HepG2 (cell line): ENCODE results near the gene COLGALT1.
"Not testable (repeated sequence)": the region's sequence is repeated elsewhere in the genome, so short reads cannot be mapped to it uniquely, and the experiment has no call there.

ENCODE experiments used
- ATF7-NPFF ChIP-seq: sonication (generic); formaldehyde crosslinking; IDR thresholded peaks from 2 replicates; pipeline ENCODE4 v1.8.1; 2023; ENCODE audit warnings: mild to moderate bottlenecking, low read depth, missing genetic modification reagents, moderate library complexity
- EP300 ChIP-seq, 3 experiments: sonication (generic) in 1 of 3; formaldehyde crosslinking in 1 of 3; IDR thresholded peaks; 2 replicates each; pipeline versions ENCODE4 v1.5.1 to v1.6.1; 2011 to 2020; ENCODE audit warnings: low read depth in 2 of 3, low read length in 2 of 3, borderline replicate concordance in 1 of 3, improper control_type of control experiment in 1 of 3, mild to moderate bottlenecking in 1 of 3, missing genetic modification reagents in 1 of 3, moderate library complexity in 1 of 3
- KLF13 ChIP-seq: sonication (generic); formaldehyde crosslinking; IDR thresholded peaks from 2 replicates; pipeline ENCODE4 v1.4.0; 2020; ENCODE audit warnings: mild to moderate bottlenecking, missing genetic modification reagents
- MLXIP ChIP-seq: sonication (generic); formaldehyde crosslinking; IDR thresholded peaks from 2 replicates; pipeline ENCODE4 v1.9.0; 2021; ENCODE audit warnings: missing genetic modification reagents, borderline replicate concordance
- NFIC ChIP-seq: IDR thresholded peaks from 2 replicates; pipeline ENCODE4 v1.6.1; 2012; ENCODE audit warnings: mild to moderate bottlenecking, low read length, inconsistent platforms
- NR2C2 ChIP-seq: sonication (generic); formaldehyde crosslinking; IDR thresholded peaks from 2 replicates; pipeline ENCODE4 v1.4.0; 2020; ENCODE audit warnings: missing genetic modification reagents, mild to moderate bottlenecking, moderate library complexity, borderline replicate concordance
- SKI ChIP-seq: fragments of 450-650 bp; IDR thresholded peaks from one replicate; pipeline ENCODE4 v1.6.1; 2018; ENCODE audit warnings: mild to moderate bottlenecking; ENCODE audit not compliant: partially characterized antibody
- TBP ChIP-seq: sonication (generic); formaldehyde crosslinking; IDR thresholded peaks from 2 replicates; pipeline ENCODE4 v1.5.0; 2020; ENCODE audit warnings: missing genetic modification reagents
- ZNF350 ChIP-seq: sonication (generic); formaldehyde crosslinking; IDR thresholded peaks from 2 replicates; pipeline ENCODE4 v1.4.0; 2020; ENCODE audit warnings: mild to moderate bottlenecking, low read depth, missing genetic modification reagents, borderline replicate concordance
- ZNF800 ChIP-seq: sonication (generic); formaldehyde crosslinking; IDR thresholded peaks from 2 replicates; pipeline ENCODE4 v1.4.0; 2020; ENCODE audit warnings: missing genetic modification reagents
- TF ChIP-seq, protein P1 (sequence below), 2 experiments: IDR thresholded peaks; 2 replicates each; pipeline ENCODE4 v1.6.1; 2011 to 2012; ENCODE audit warnings: low read length in 2 of 2, borderline replicate concordance in 1 of 2, low read depth in 1 of 2, mild to moderate bottlenecking in 1 of 2, moderate library complexity in 1 of 2
- TF ChIP-seq, protein P2 (sequence below): sonication (generic); formaldehyde crosslinking; IDR thresholded peaks from 2 replicates; pipeline ENCODE4 v1.5.0; 2020; ENCODE audit warnings: mild to moderate bottlenecking, missing genetic modification reagents, moderate library complexity
- TF ChIP-seq, protein P3 (sequence below): sonication (generic); formaldehyde crosslinking; conservative IDR thresholded peaks from 2 replicates; pipeline ENCODE4 v1.8.1; 2023; ENCODE audit warnings: missing genetic modification reagents

- TF ChIP-seq, protein P1, sequence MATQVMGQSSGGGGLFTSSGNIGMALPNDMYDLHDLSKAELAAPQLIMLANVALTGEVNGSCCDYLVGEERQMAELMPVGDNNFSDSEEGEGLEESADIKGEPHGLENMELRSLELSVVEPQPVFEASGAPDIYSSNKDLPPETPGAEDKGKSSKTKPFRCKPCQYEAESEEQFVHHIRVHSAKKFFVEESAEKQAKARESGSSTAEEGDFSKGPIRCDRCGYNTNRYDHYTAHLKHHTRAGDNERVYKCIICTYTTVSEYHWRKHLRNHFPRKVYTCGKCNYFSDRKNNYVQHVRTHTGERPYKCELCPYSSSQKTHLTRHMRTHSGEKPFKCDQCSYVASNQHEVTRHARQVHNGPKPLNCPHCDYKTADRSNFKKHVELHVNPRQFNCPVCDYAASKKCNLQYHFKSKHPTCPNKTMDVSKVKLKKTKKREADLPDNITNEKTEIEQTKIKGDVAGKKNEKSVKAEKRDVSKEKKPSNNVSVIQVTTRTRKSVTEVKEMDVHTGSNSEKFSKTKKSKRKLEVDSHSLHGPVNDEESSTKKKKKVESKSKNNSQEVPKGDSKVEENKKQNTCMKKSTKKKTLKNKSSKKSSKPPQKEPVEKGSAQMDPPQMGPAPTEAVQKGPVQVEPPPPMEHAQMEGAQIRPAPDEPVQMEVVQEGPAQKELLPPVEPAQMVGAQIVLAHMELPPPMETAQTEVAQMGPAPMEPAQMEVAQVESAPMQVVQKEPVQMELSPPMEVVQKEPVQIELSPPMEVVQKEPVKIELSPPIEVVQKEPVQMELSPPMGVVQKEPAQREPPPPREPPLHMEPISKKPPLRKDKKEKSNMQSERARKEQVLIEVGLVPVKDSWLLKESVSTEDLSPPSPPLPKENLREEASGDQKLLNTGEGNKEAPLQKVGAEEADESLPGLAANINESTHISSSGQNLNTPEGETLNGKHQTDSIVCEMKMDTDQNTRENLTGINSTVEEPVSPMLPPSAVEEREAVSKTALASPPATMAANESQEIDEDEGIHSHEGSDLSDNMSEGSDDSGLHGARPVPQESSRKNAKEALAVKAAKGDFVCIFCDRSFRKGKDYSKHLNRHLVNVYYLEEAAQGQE (IDR thresholded peaks at IDR 0.05; ENCODE audit: borderline replicate concordance in 1 of 2, low read depth in 1 of 2, low read length in 2 of 2), result not testable (repeated sequence)
- TF ChIP-seq KLF13 (CRISPR knock-in tag); ZNF800 (CRISPR knock-in tag); SKI; ATF7-NPFF (CRISPR knock-in tag); EP300 (IDR thresholded peaks at IDR 0.05; ENCODE audit: low read depth in 2 of 2, low read length in 2 of 2); EP300 (CRISPR knock-in tag; IDR thresholded peaks at IDR 0.05; ENCODE audit: borderline replicate concordance); NR2C2 (CRISPR knock-in tag); ZNF350 (CRISPR knock-in tag); MLXIP (CRISPR knock-in tag); TBP (CRISPR knock-in tag); NFIC: not testable (repeated sequence)
- TF ChIP-seq, protein P2, sequence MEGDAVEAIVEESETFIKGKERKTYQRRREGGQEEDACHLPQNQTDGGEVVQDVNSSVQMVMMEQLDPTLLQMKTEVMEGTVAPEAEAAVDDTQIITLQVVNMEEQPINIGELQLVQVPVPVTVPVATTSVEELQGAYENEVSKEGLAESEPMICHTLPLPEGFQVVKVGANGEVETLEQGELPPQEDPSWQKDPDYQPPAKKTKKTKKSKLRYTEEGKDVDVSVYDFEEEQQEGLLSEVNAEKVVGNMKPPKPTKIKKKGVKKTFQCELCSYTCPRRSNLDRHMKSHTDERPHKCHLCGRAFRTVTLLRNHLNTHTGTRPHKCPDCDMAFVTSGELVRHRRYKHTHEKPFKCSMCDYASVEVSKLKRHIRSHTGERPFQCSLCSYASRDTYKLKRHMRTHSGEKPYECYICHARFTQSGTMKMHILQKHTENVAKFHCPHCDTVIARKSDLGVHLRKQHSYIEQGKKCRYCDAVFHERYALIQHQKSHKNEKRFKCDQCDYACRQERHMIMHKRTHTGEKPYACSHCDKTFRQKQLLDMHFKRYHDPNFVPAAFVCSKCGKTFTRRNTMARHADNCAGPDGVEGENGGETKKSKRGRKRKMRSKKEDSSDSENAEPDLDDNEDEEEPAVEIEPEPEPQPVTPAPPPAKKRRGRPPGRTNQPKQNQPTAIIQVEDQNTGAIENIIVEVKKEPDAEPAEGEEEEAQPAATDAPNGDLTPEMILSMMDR (CRISPR knock-in tag), result not testable (repeated sequence)
- TF ChIP-seq, protein P3, sequence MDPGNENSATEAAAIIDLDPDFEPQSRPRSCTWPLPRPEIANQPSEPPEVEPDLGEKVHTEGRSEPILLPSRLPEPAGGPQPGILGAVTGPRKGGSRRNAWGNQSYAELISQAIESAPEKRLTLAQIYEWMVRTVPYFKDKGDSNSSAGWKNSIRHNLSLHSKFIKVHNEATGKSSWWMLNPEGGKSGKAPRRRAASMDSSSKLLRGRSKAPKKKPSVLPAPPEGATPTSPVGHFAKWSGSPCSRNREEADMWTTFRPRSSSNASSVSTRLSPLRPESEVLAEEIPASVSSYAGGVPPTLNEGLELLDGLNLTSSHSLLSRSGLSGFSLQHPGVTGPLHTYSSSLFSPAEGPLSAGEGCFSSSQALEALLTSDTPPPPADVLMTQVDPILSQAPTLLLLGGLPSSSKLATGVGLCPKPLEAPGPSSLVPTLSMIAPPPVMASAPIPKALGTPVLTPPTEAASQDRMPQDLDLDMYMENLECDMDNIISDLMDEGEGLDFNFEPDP (CRISPR knock-in tag), result not testable (repeated sequence)
These were observed 2.7 kb upstream of the COLGALT1 start for GRCh38 chr19:17552735-17553134.
